Measurements from ENCODE around the gene NXNL1.

Gene NXNL1

DNA sequence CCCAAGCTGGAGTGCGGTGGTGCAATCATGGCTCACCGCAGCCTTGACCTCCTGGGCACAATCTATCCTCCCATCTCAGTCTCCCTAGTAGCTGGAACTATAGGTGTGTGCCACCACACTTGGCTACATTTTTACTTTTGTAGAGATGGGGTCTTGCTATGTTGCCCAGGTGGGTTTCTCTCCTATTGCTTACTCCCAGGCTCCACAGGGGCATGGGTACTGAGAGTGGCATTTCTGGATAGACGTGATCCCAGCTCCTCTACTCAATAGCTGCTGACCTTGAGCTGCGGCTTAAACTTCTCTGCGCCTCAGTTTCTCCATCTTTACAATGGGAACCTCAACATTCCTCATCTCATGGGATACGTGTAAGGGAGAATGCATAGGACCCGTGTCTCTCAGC, 29.3 kb downstream of the NXNL1 start:
- no peak overlapping the region for H2AK5ac ChIP-seq (ENCODE audit: low read length)
- no peak overlapping the region for H3K23ac ChIP-seq (ENCODE audit: low read length)
- H3K14ac ChIP-seq (ENCODE audit: low read length), result no peak overlapping the region
- no peaks in the 10 kb centered on the region for H3K4me1 ChIP-seq (ENCODE audit: control insufficient read depth in 1 of 2, insufficient read depth in 2 of 2, low read length in 2 of 2)
- no peak overlapping the region for H3K4me2 ChIP-seq (ENCODE audit: low read length)
- no CpG with 5 or more reads among the region's 7 CpGs for WGBS (ENCODE audit: extremely low coverage, insufficient coverage, insufficient read length)
- H2BK120ac ChIP-seq (ENCODE audit: insufficient read depth, low read length, poor library complexity), result no peak overlapping the region
- no peak overlapping the region for H3K27ac ChIP-seq (ENCODE audit: low read depth, low read length)
- H2BK12ac ChIP-seq (ENCODE audit: low read length), result no peak overlapping the region
- peaks cover 4% of the 10 kb centered on the region for H3K9me3 ChIP-seq (ENCODE audit: insufficient read depth, low read depth, low read length)
- H3K79me2 ChIP-seq (ENCODE audit: control insufficient read depth, insufficient read depth, low read length, poor library complexity), result no peaks in the 10 kb centered on the region
- H3K18ac ChIP-seq (ENCODE audit: low read length), result no peak overlapping the region
- H3K4me3 ChIP-seq (ENCODE audit: low read depth, low read length), result no peak overlapping the region
- no peak for DNase-seq
- H3K36me3 ChIP-seq (ENCODE audit: control insufficient read depth in 1 of 2, insufficient read depth in 2 of 2, low read length in 2 of 2), result no peaks in the 10 kb centered on the region
- no peak overlapping the region for H4K8ac ChIP-seq (ENCODE audit: low read depth, low read length)
- no peaks in the 10 kb centered on the region for H3K27me3 ChIP-seq (ENCODE audit: insufficient read depth, low read length)
- no peak overlapping the region for H2AFZ ChIP-seq (ENCODE audit: insufficient read depth, low read length, poor library complexity)
- no peak overlapping the region for H3K4ac ChIP-seq (ENCODE audit: low read depth, low read length)
- H4K12ac ChIP-seq (ENCODE audit: low read depth, low read length), result no peak overlapping the region
- no peaks in the 10 kb centered on the region for H3K79me1 ChIP-seq (ENCODE audit: low read length)
- no peak overlapping the region for H4K91ac ChIP-seq (ENCODE audit: low read depth, low read length)
- no peak overlapping the region for H3K9ac ChIP-seq (ENCODE audit: low read length)
- no peak overlapping the region for H2BK5ac ChIP-seq (ENCODE audit: low read depth, low read length, poor library complexity)

DNA sequence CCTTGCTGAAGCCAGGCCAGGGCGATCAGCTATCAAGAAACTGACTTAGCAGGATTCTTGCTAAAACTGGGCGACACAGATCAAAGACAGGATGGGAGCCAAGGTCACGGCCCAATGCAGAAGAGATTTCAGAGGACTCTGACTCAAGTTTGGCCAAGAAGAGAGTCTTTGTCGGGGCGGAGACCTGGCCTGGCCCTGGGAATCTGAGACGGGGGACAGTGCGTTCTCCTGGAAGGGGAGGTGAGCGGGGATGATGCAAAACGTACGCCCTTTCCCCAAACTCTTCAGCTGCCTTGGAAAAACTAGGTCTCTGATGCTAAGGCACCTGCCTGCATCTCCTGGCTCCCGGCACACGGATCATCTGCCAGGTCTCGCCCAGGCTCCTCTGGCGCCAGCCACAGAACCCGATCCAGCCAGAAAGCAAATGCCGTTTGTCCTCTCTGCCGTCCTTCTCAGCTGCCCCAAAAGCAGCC, 31.0 kb downstream of the NXNL1 start:
- Histone ChIP-seq H2AK5ac (ENCODE audit: low read length) (no peak overlapping the region), H4K91ac (ENCODE audit: low read depth, low read length) (no peak overlapping the region), H3K27ac (ENCODE audit: low read depth, low read length) (no peak overlapping the region), H3K79me1 (ENCODE audit: low read length) (no peaks in the 10 kb centered on the region), H2BK5ac (ENCODE audit: low read depth, low read length, poor library complexity) (no peak overlapping the region), H3K27me3 (ENCODE audit: insufficient read depth, low read length) (no peaks in the 10 kb centered on the region), H3K4ac (ENCODE audit: low read depth, low read length) (no peak overlapping the region), H3K4me3 (ENCODE audit: low read depth, low read length) (no peak overlapping the region), H2AFZ (ENCODE audit: insufficient read depth, low read length, poor library complexity) (no peak overlapping the region), H3K18ac (ENCODE audit: low read length) (no peak overlapping the region), H4K8ac (ENCODE audit: low read depth, low read length) (no peak overlapping the region), H3K9ac (ENCODE audit: low read length) (peak overlapping the region; percentile 49), H3K36me3 (ENCODE audit: control insufficient read depth in 1 of 2, insufficient read depth in 2 of 2, low read length in 2 of 2) (no peaks in the 10 kb centered on the region), H3K79me2 (ENCODE audit: control insufficient read depth, insufficient read depth, low read length, poor library complexity) (no peaks in the 10 kb centered on the region), H3K4me1 (ENCODE audit: control insufficient read depth in 1 of 2, insufficient read depth in 2 of 2, low read length in 2 of 2) (peaks cover 0 to 5% of the 10 kb centered on the region in 2 experiments), H3K9me3 (ENCODE audit: insufficient read depth, low read depth, low read length) (no peaks in the 10 kb centered on the region), H4K12ac (ENCODE audit: low read depth, low read length) (no peak overlapping the region), H2BK12ac (ENCODE audit: low read length) (no peak overlapping the region), H3K4me2 (ENCODE audit: low read length) (no peak overlapping the region), H3K23ac (ENCODE audit: low read length) (no peak overlapping the region), H3K14ac (ENCODE audit: low read length) (no peak overlapping the region), H2BK120ac (ENCODE audit: insufficient read depth, low read length, poor library complexity) (no peak overlapping the region)
- no CpG with 5 or more reads among the region's 17 CpGs for WGBS (ENCODE audit: extremely low coverage, insufficient coverage, insufficient read length)
- no peak for DNase-seq

DNA sequence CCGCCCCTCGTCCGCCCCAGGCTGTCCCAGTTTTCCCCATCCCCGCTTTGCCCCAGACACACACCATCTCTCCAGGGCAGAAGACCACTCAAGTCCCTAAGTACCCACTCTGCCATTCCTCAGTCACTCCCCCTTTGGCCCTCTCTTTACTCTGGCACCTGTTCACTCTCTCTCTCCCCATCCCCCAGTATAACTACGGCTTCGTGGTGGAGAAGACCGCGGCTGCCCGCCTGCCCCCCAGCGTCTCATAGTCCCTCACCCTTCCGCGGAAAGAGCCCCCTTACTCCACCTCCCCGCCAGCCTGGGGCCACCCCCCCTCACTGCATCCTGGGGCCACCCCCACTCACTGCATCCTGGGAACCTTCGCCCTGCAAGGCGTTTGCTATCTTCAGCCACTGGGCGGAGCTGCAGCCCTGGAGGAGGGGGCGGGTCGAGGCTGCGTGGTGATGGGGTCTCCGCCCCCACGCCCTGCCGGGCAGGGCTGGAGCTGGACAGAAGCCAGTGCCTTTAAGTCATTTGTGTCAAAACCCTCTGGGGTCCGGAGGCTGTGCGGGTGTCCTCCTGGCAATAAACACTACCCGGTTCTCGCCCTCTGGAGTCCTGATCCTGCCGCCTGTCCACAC, 35.9 kb downstream of the NXNL1 start:
- Histone ChIP-seq H3K79me1 (ENCODE audit: low read length) (peaks cover 8% of the 10 kb centered on the region), H2BK5ac (ENCODE audit: low read depth, low read length, poor library complexity) (no peak overlapping the region), H4K8ac (ENCODE audit: low read depth, low read length) (no peak overlapping the region), H3K9me3 (ENCODE audit: insufficient read depth, low read depth, low read length) (no peaks in the 10 kb centered on the region), H2BK12ac (ENCODE audit: low read length) (no peak overlapping the region), H3K18ac (ENCODE audit: low read length) (no peak overlapping the region), H3K36me3 (ENCODE audit: control insufficient read depth in 1 of 2, insufficient read depth in 2 of 2, low read length in 2 of 2) (peaks cover 5 to 6% of the 10 kb centered on the region in 2 experiments), H3K79me2 (ENCODE audit: control insufficient read depth, insufficient read depth, low read length, poor library complexity) (peaks cover 6% of the 10 kb centered on the region), H2AFZ (ENCODE audit: insufficient read depth, low read length, poor library complexity) (no peak overlapping the region), H2BK120ac (ENCODE audit: insufficient read depth, low read length, poor library complexity) (no peak overlapping the region), H3K27me3 (ENCODE audit: insufficient read depth, low read length) (no peaks in the 10 kb centered on the region), H2AK5ac (ENCODE audit: low read length) (no peak overlapping the region), H3K4ac (ENCODE audit: low read depth, low read length) (no peak overlapping the region), H3K23ac (ENCODE audit: low read length) (no peak overlapping the region), H3K4me2 (ENCODE audit: low read length) (peak overlapping the region; percentile 52), H3K4me1 (ENCODE audit: control insufficient read depth in 1 of 2, insufficient read depth in 2 of 2, low read length in 2 of 2) (peaks cover 6 to 14% of the 10 kb centered on the region in 2 experiments), H4K12ac (ENCODE audit: low read depth, low read length) (no peak overlapping the region), H3K14ac (ENCODE audit: low read length) (no peak overlapping the region), H3K27ac (ENCODE audit: low read depth, low read length) (no peak overlapping the region), H3K9ac (ENCODE audit: low read length) (no peak overlapping the region), H4K91ac (ENCODE audit: low read depth, low read length) (no peak overlapping the region), H3K4me3 (ENCODE audit: low read depth, low read length) (no peak overlapping the region)
- no CpG with 5 or more reads among the region's 27 CpGs for WGBS (ENCODE audit: extremely low coverage, insufficient coverage, insufficient read length)
- peak; percentile 27 to 57 for DNase-seq

DNA sequence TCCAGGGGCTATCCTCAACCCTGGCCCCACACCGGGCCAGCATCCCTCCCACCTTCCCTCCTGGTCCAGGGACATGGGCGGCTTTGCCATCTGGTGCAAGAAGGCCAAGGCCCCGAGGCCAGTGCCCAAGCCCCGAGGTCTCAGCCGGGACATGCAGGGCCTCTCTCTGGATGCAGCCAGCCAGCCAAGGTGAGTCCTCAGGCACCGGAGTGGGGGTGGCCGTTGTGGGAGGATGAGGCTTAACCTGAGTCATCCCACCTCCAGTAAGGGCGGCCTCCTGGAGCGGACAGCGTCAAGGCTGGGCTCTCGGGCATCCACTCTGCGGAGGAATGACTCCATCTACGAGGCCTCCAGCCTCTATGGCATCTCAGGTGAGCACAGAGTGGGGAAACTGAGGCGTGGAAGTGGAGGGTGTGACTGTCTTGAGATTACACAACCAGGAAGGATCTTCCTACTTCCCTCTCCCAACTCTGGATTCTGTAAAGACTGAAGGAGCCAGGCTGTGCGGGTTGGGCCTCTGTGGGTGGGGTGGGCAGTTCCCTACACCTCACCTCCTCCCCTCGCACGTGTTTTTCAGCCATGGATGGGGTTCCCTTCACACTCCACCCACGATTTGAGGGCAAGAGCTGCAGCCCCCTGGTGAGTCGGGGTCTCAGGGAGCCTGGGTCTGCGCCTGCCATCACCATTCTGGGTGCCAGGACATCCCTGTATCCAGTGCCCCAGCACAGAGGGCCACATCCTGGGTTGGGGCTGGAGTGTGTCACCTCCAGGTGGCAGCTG, 37.1 kb downstream of the NXNL1 start:
- Histone ChIP-seq H4K12ac (ENCODE audit: low read depth, low read length) (no peak overlapping the region), H3K4me3 (ENCODE audit: low read depth, low read length) (no peak overlapping the region), H3K14ac (ENCODE audit: low read length) (no peak overlapping the region), H3K4me1 (ENCODE audit: control insufficient read depth in 1 of 2, insufficient read depth in 2 of 2, low read length in 2 of 2) (peaks cover 10 to 16% of the 10 kb centered on the region in 2 experiments), H3K9me3 (ENCODE audit: insufficient read depth, low read depth, low read length) (no peaks in the 10 kb centered on the region), H3K9ac (ENCODE audit: low read length) (no peak overlapping the region), H4K91ac (ENCODE audit: low read depth, low read length) (no peak overlapping the region), H2BK12ac (ENCODE audit: low read length) (no peak overlapping the region), H3K79me2 (ENCODE audit: control insufficient read depth, insufficient read depth, low read length, poor library complexity) (peaks cover 6% of the 10 kb centered on the region), H3K27me3 (ENCODE audit: insufficient read depth, low read length) (no peaks in the 10 kb centered on the region), H2BK5ac (ENCODE audit: low read depth, low read length, poor library complexity) (no peak overlapping the region), H2AK5ac (ENCODE audit: low read length) (no peak overlapping the region), H3K79me1 (ENCODE audit: low read length) (peaks cover 10% of the 10 kb centered on the region), H3K36me3 (ENCODE audit: control insufficient read depth in 1 of 2, insufficient read depth in 2 of 2, low read length in 2 of 2) (peaks cover 5 to 6% of the 10 kb centered on the region in 2 experiments), H3K4ac (ENCODE audit: low read depth, low read length) (no peak overlapping the region), H3K18ac (ENCODE audit: low read length) (no peak overlapping the region), H2BK120ac (ENCODE audit: insufficient read depth, low read length, poor library complexity) (no peak overlapping the region), H3K4me2 (ENCODE audit: low read length) (no peak overlapping the region), H4K8ac (ENCODE audit: low read depth, low read length) (no peak overlapping the region), H3K23ac (ENCODE audit: low read length) (no peak overlapping the region), H2AFZ (ENCODE audit: insufficient read depth, low read length, poor library complexity) (no peak overlapping the region), H3K27ac (ENCODE audit: low read depth, low read length) (no peak overlapping the region)
- no peak for DNase-seq
- WGBS (ENCODE audit: extremely low coverage, insufficient coverage, insufficient read length), result no CpG with 5 or more reads among the region's 20 CpGs

Data from trophoblast cell (in vitro differentiated cells and primary cell).